ENCODE results near the gene SSBP2.

SSBP2 gene

GRCh38 chr5:81422671-81423070, 328.2 kb downstream of the SSBP2 start:
- Histone ChIP-seq H3K4me3 (ENCODE audit: low read depth in 1 of 2, low read length in 1 of 2) (no peak overlapping the region), H3K4me1 (ENCODE audit: control insufficient read depth in 1 of 2, insufficient read depth in 1 of 2, low read depth in 1 of 2, low read length in 1 of 2) (no peaks in the 10 kb centered on the region), H3K27ac (no peak overlapping the region), H3K36me3 (no peaks in the 10 kb centered on the region), H3K27me3 (no peaks in the 10 kb centered on the region), H3K9me3 (no peaks in the 10 kb centered on the region)
- TF ChIP-seq CTCF (IDR thresholded peaks at IDR 0.05) = no peak

DNA sequence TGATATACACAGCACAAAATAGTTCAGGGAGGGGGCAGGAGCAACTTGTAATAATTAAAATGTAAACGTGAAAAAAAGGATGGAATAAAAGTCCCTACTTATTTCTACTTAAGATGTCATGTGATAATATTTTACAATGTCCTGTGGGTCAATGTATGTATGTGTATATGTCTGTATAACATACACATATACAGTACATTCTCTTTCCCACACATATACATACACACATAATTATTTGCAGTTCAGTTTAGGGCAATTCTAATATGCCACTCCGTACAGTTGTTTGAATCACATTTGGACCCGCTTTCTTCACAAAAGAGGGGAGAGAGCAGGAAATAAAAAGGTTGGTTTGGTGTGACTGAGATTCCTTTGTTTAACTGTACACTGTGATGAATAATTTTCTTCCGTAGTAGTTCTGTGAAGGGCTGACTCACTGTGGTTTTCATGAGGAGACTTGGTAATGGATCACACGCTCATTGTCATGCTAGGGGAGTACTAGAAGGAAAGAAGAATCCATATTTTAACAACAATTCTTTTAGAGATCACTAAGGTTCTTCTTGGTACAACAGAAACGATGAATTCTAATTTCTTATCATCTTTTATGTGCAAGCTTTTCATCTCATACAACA, 330.7 kb downstream of the SSBP2 start:
- Histone ChIP-seq H3K27ac (no peak overlapping the region), H3K9me3 (no peaks in the 10 kb centered on the region), H3K4me3 (ENCODE audit: low read depth in 1 of 2, low read length in 1 of 2) (no peak overlapping the region), H3K27me3 (no peaks in the 10 kb centered on the region), H3K4me1 (ENCODE audit: control insufficient read depth in 1 of 2, insufficient read depth in 1 of 2, low read depth in 1 of 2, low read length in 1 of 2) (no peaks in the 10 kb centered on the region), H3K36me3 (no peaks in the 10 kb centered on the region)
- TF ChIP-seq CTCF (IDR thresholded peaks at IDR 0.05) = no peak

GRCh38 chr5:81418606-81419005, 332.3 kb downstream of the SSBP2 start:
- Histone ChIP-seq H3K27me3 (no peaks in the 10 kb centered on the region), H3K4me1 (ENCODE audit: control insufficient read depth in 1 of 2, insufficient read depth in 1 of 2, low read depth in 1 of 2, low read length in 1 of 2) (no peaks in the 10 kb centered on the region), H3K27ac (no peak overlapping the region), H3K9me3 (no peaks in the 10 kb centered on the region), H3K36me3 (no peaks in the 10 kb centered on the region), H3K4me3 (ENCODE audit: low read depth in 1 of 2, low read length in 1 of 2) (no peak overlapping the region)
- TF ChIP-seq CTCF (IDR thresholded peaks at IDR 0.05) = no peak

- Histone ChIP-seq H3K4me1 (ENCODE audit: control insufficient read depth in 1 of 2, insufficient read depth in 1 of 2, low read depth in 1 of 2, low read length in 1 of 2) (no peaks in the 10 kb centered on the region), H3K9me3 (no peaks in the 10 kb centered on the region), H3K27me3 (no peaks in the 10 kb centered on the region), H3K36me3 (no peaks in the 10 kb centered on the region), H3K4me3 (ENCODE audit: low read depth in 1 of 2, low read length in 1 of 2) (no peak overlapping the region), H3K27ac (no peak overlapping the region)
- no peak for TF ChIP-seq CTCF (IDR thresholded peaks at IDR 0.05)
Observed at GRCh38 chr5:81417052-81417451, 333.8 kb downstream of the SSBP2 start.

- no peaks in the 10 kb centered on the region for H3K27me3 ChIP-seq
- no peak overlapping the region for H3K27ac ChIP-seq
- no peaks in the 10 kb centered on the region for H3K36me3 ChIP-seq
- H3K4me3 ChIP-seq (ENCODE audit: low read depth in 1 of 2, low read length in 1 of 2) = no peak overlapping the region
- H3K4me1 ChIP-seq (ENCODE audit: control insufficient read depth in 1 of 2, insufficient read depth in 1 of 2, low read depth in 1 of 2, low read length in 1 of 2) = no peaks in the 10 kb centered on the region
- no peaks in the 10 kb centered on the region for H3K9me3 ChIP-seq
- no peak for TF ChIP-seq CTCF (IDR thresholded peaks at IDR 0.05)
Observed at GRCh38 chr5:81409896-81410295, 341.0 kb downstream of the SSBP2 start.

DNA sequence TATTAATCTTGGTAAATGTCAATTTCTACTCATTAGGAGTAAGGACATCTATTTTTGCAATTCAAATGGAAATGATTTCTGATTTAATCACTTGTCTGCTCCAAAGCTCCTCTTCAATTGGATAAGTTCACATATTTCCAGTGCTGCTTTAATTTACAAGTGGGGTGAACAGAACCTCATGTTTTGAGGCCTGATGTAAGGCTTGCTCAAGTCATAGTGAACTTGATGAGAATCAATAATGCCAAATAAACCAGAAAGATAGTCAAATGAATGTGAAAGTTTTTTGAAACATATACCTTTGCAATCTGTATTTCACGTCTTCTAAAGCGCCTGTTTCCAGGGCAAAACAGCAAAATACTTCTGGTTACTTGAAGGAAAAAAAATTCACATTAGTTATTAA, 341.5 kb downstream of the SSBP2 start:
- H3K36me3 ChIP-seq = no peaks in the 10 kb centered on the region
- H3K27me3 ChIP-seq = no peaks in the 10 kb centered on the region
- no peak overlapping the region for H3K4me3 ChIP-seq (ENCODE audit: low read depth in 1 of 2, low read length in 1 of 2)
- H3K27ac ChIP-seq = no peak overlapping the region
- no peak for TF ChIP-seq CTCF (IDR thresholded peaks at IDR 0.05)
- no peaks in the 10 kb centered on the region for H3K9me3 ChIP-seq
- H3K4me1 ChIP-seq (ENCODE audit: control insufficient read depth in 1 of 2, insufficient read depth in 1 of 2, low read depth in 1 of 2, low read length in 1 of 2) = no peaks in the 10 kb centered on the region

All from neutrophil (primary cell).